Adipose tissue (tissue), 3 donors: ENCODE data around the gene CSNK1A1. TPM values are rescaled to one million over a fixed set of nuclear protein-coding genes. Genes with fewer than 3 reads are reported as not detected.
"Not testable (repeated sequence)": the region's sequence is repeated elsewhere in the genome, so short reads cannot be mapped to it uniquely, and the experiment has no call there.

Source experiments
- H3K27ac ChIP-seq: one replicate; pipeline ENCODE4 v1.5.1; 2013; ENCODE audit warnings: low read depth, low read length
- WGBS, 3 donors: extraction: QIAGEN DNeasy Blood & Tissue Kit; methylation state at CpG; one replicate each; pipeline ENCODE4 v1.1.7; 2013; 5-methylcytosine and 5-hydroxymethylcytosine counted together
- polyA plus RNA-seq, 3 donors: library from polyadenylated mRNA; stranded (reverse); fragments of 200-250 nt; gene quantifications; one replicate each; pipeline ENCODE4 v1.2.3, GENCODE V29; 2013
- donor health status: healthy with polysubstance abuse.
- donor health status: Bipolar disorder and iron deficiency.
- donor health status: healthy.

CSNK1A1 gene
- polyA plus RNA-seq, 3 donors = 39.7 to 113 (median 106) TPM

DNA sequence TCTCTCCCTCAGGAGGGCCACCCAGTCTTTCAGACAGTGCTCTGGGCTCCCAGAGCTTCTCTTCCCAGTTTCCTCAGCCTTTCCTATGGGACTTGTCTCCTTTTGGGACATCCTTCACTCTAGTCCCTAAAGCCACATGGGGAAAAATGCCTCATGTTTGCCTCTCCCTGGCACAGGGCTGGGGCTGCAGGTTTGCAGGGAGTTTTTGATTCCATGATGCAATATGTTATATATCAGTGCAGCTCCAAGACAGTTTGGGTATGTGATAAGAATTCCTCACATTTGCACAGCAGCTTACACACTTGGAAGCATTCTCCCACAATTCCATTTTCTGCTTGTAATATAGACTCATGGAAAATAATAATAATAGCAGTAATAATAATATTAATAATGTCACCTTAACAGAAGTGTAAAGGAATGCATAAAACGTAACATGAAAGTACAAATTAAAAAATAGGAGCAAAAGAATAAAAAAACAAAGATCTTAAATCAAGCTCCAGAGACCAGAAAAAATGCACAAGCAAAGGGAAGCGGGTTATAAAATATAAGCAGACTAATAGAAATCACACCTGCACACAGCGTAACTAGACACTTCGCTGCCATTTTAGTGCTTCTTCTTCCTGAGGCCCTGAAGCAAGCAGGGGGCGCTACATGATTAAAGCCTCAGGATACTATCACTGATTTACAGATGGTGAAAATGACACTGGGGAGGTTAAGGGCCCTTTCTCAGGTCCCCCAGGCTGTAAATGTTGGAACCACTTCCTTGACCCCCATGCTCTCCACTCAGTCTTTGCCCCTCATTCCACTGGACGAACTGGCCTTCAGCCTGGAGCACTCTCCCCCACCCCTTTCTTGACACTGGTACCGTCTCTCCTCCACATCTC, 102.2 kb downstream of the CSNK1A1 start:
- 82 to 91% (median 84%) methylated on average over 7 of the region's 7 CpGs for WGBS, 3 donors
- H3K27ac ChIP-seq = no peak overlapping the region

DNA sequence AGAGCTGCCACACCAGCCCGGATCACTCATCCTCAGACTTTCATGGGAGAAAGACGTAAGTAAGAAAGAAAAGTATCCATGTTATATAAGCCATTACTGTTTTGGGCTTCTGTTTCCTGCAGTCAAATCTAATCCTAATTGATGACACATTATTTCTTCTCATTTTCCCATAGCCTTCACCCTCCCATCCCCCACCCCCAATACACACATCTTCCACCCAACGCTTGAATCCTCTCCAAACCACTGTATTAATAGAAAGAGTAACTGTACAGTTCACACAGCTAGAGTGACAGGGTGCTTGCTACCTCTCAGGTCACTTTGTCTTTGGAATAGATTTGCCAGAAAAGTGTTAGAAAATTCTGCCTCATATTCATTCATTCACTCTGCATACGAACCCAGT, 102.8 kb downstream of the CSNK1A1 start:
- H3K27ac ChIP-seq = no peak overlapping the region
- WGBS, 3 donors = 78 to 88% (median 79%) methylated on average over 4 of the region's 4 CpGs

DNA sequence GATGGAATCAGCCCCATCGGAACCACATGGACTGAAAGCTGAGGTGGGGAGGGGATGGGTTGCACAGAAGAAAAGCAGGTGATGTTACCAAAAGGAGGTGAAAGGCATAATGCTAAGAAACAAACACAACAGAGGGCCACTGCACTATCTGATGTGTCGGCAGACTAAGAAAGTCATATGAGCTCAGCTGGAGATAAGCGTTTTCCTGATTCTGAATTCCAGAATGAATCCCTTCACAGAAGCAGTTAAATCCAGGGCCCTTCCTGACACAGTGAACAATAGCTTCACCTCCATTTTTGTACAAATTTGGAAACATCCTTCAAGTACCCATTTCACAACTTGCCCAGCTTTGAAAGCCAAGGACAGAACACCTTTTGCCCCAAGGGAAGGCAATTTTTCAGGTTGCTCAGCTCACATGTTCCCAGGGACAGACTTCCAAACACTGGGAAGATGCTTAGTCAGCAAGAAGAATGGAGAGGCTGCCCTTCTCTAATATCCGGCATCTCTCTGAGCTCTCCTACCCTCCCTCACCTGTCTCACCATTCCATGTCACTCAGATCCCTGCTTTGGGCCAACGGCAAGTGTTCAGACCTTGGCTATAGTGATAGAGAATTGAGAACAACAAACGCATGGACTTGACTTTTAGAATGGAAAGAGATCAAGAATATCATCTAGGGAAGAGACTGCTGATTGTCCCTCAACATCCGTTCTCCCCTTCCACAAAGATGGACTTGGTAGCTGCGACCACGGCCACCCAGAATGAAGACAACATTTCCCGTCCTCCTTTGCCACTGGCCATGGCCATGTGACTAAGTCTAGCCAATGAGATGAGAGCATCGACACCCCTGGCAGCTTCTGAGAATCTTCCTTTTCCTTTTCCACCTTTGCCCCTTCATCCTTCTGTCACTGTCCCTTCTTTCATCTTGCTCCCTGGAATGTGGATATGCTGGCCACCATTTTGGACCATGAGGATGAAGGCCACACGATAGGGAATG, 103.6 kb downstream of the CSNK1A1 start:
- no peak overlapping the region for H3K27ac ChIP-seq
- 86 to 87% (median 87%) methylated on average over 12 of the region's 12 CpGs for WGBS, 3 donors

DNA sequence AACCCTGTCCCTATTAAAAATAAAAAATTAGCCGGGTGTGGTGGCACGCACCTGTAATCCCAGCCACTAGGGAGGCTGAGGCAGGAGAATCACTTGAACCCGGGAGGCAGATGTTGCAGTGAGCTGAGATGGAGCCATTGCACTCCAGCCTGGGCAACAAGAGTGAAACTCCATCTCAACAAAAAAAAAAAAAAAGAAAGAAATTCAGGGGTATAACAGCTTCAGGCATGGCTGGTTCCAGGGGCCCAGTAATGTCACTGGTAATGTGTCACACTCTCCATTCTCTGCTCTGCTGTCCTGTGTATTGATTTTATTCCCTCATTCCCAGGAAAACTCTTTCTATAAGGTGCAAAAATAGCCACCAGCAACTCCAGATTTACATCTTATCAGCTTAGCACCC, 104.4 kb downstream of the CSNK1A1 start:
- H3K27ac ChIP-seq = not testable (repeated sequence)
- 94 to 99% (median 96%) methylated on average over 3 of the region's 3 CpGs for WGBS, 3 donors

DNA sequence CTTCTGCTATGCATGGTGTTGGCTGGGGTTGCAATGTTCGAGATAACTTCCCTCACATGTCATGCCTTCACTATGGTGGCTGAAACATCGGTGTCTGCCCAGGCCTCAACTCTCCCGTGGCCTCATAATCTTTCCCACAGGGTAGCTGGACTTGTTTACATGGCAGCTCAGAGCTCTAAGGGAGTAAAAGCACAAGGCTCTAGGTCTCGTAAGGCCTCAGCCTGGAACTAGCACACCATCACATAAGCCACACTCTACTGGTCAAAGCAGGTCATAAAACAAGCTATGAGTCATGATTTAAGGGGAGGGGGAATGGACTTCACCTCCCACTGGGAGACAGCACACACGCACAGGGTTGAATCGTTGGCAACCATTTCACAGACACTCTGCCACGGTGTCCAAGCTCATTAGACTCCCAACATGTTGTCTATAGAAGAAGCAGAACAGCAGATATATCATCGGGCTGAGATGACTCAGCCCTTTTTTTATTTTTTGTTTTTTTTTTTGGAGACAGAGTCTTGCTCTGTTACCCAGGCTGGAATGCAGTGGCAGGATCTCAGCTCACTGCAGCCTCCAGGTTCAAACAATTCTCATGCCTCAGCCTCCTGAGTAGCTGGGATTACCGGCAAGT, 105.4 kb downstream of the CSNK1A1 start:
- H3K27ac ChIP-seq = no peak overlapping the region
- 45 to 64% (median 45%) methylated on average over 9 of the region's 9 CpGs for WGBS, 3 donors

DNA sequence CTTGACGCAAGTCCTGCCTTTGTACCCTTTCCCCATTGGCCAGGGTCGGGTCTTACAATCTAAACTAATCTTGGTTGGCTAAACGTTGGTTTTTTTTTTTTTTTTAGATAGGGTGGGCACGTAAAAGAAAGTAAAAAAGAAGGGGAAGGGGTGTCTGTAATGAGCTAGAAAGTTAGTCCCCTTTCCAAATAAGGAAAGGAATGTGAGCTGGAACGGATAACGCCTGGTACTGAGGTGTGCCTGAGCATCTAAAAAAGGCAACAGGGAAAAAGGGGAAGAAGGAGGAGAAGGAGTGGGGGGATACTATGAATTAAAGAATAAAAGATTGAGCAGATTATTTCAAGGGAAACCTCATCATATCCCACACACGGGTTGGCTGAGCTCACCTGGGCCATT, 105.9 kb downstream of the CSNK1A1 start:
- WGBS, 3 donors = 75 to 79% (median 76%) methylated on average over 7 of the region's 7 CpGs
- no peak overlapping the region for H3K27ac ChIP-seq

DNA sequence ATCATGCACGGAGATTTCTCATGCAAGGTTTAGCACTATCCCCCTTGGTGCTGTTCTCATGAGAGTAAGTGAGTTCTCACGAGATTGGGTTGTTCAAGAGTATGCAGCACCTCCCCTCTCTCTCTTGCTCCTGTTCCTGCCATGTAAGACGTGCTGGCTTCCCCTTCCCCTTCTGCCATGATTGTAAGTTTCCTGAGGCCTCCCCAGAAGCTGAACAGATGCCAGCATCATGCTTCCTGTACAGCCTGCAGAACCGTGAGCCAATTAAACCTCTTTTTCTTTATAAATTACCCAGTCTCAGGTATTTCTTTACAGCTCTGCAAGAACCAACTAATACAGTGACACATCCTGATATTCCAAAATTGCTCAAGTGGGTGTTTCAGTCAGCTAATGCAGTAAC, 106.8 kb downstream of the CSNK1A1 start:
- not testable (repeated sequence) for H3K27ac ChIP-seq
- WGBS, 3 donors = 65 to 86% (median 65%) methylated on average over 4 of the region's 4 CpGs

DNA sequence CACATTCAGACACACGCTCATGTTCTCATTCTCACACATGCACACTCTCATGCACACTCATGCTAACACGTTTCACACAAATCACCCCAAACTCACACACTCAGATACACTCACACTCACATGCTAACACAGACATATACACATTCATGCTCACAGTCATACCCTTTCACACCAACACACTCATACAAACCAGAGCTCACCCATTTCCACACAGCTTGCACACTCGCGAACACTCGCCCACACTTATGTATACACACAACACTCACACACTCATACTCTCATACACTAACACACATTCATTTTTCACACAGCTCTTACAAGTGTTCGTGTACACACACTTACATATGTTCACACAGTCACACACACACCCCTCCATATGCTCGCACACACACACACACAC, 108.0 kb downstream of the CSNK1A1 start:
- WGBS, 3 donors = 83 to 93% (median 92%) methylated on average over 7 of the region's 7 CpGs
- H3K27ac ChIP-seq = no peak overlapping the region

DNA sequence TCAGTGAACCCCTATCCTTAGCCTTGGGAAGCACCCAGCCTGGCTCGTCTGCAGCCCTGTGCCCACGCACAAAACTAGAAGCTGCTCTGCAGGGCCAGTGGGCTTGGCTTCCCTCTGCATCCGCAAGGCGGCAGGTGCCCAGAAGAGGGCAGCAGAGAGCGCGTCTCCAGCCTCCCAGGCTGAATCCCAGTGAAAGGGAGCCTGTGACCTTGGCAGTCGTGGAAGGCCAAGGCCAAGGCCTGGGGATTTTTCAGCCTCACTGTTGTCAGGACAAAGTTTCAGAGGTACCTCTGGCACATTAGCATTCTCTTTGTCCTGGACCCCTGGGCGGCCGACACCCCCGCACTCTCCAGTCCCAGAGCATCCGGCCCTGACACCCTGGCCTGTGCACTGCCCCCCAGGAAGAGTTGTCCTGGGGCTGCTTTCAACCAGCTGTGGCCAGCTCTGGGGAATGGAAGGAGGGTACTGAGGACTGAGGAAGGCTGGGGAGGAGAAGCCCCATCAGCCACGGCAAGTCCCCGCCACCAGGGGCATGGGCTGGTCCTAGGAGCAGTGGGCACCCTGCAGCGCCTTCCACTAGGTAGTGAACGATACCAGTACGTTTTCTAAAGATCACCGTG, 108.6 kb downstream of the CSNK1A1 start:
- H3K27ac ChIP-seq = no peak overlapping the region
- 41 to 43% (median 42%) methylated on average over 17 of the region's 17 CpGs for WGBS, 3 donors

Other genes starting within 250 kb of the CSNK1A1 start
- 1 to 10 TPM; 2.8 to 6.0 (median 5.2) TPM for gene GRPEL2, start 205.9 kb downstream of the CSNK1A1 start, polyA plus RNA-seq
- gene PCYOX1L, start 193.4 kb downstream of the CSNK1A1 start, polyA plus RNA-seq = 1 to 10 TPM; 2.0 to 3.5 (median 2.6) TPM
- gene IL17B, start 172.1 kb downstream of the CSNK1A1 start, polyA plus RNA-seq = under 1 TPM in 2 of 3 donors, not detected in 1; 0.17 to 0.37 TPM
- gene ARHGEF37, start 30.1 kb upstream of the CSNK1A1 start, polyA plus RNA-seq = 1 to 10 TPM; 2.9 to 5.2 (median 4.4) TPM
- 1 to 10 TPM in 2 of 3 donors, under 1 TPM in 1; 0.82 to 2.5 (median 1.0) TPM for gene PPARGC1B, start 178.9 kb upstream of the CSNK1A1 start, polyA plus RNA-seq